Neutrophil (primary cell): ENCODE results near the gene CDC42BPG.

Experiments
- H3K27ac ChIP-seq: fragments of 200-600 bp; sonication (generic); 2 replicates; pipeline ENCODE4 v1.5.1; 2016; ENCODE audit warnings: mild to moderate bottlenecking, moderate library complexity
- H3K27me3 ChIP-seq: fragments of 200-600 bp; sonication (generic); 2 replicates; pipeline ENCODE4 v1.6.0; 2016; ENCODE audit warnings: mild to moderate bottlenecking
- H3K36me3 ChIP-seq: fragments of 200-600 bp; sonication (generic); 2 replicates; pipeline ENCODE4 v1.5.1; 2017
- H3K4me1 ChIP-seq, 2 experiments: fragments of 200-600 bp in 1 of 2; sonication (generic) in 1 of 2; 1 replicate in 1 of 2; 2 replicates in 1 of 2; pipeline versions ENCODE4 v1.5.1 to v1.6.1; 2013 to 2016; ENCODE audit warnings: low read depth in 1 of 2, low read length in 1 of 2, mild to moderate bottlenecking in 1 of 2, moderate library complexity in 1 of 2; ENCODE audit not compliant: control insufficient read depth in 1 of 2, insufficient read depth in 1 of 2
- H3K4me3 ChIP-seq, 2 experiments: fragments of 200-600 bp in 1 of 2; sonication (generic) in 1 of 2; 1 replicate in 1 of 2; 2 replicates in 1 of 2; pipeline ENCODE4 v1.5.1; 2013 to 2016; ENCODE audit warnings: low read depth in 1 of 2, low read length in 1 of 2, mild to moderate bottlenecking in 1 of 2, moderate library complexity in 1 of 2
- H3K9me3 ChIP-seq: fragments of 200-600 bp; sonication (generic); 2 replicates; pipeline ENCODE4 v1.5.1; 2016
- CTCF ChIP-seq: fragments of 200-600 bp; sonication (generic); IDR thresholded peaks from 2 replicates; pipeline ENCODE4 v1.5.1; 2016; ENCODE audit warnings: antibody characterized with exemption

The CDC42BPG gene

GRCh38 chr11:64802370-64803157, 41.9 kb downstream of the CDC42BPG start:
- peak overlapping the region; percentile 80 to 91 for H3K4me3 ChIP-seq
- H3K27me3 ChIP-seq = no peaks in the 10 kb centered on the region
- H3K36me3 ChIP-seq = peaks cover 37% of the 10 kb centered on the region
- peak overlapping the region; percentile 88 for H3K27ac ChIP-seq
- no peaks in the 10 kb centered on the region for H3K9me3 ChIP-seq
- TF ChIP-seq CTCF = no peak
- H3K4me1 ChIP-seq = peaks cover 35 to 37% of the 10 kb centered on the region in 2 experiments

DNA sequence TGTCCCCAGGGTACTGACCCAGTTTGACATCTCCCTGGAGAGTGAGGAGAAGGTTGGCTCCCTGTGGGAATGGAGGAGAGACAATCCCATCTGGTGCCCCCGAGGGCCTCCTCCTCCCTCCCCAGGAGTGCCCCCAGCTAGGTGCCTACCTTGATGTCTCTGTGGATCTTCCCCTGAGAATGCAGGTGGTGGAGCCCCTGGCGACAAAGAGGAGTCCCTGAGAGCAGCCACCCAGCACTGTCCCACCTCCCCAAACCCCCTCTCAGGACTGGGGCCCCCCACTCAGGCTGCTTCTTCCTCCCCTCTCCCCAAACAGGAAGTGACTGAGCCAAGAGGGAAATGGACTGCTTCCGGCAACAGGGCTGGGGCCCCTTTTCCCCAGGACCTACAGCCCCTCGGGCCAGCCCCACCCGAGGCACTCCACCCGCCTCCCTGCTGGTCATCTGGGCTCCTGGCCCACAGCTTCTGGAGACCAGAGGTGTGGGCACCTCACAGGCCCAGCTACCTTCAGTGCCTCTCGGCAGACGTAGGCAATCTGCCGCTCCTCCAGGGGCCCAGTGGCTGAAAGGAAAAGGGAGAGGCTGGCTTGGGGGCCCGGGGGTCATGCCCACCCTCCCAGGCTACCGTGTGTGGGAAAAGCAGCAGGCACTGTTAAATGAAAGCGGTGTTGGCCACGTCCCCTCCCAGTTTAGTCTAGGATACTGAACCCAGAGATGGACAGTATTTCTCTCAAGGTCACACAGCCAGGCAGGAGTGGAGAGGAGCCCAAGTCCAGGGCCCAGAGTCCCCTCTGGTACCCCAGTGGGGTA, 42.7 kb downstream of the CDC42BPG start:
- H3K36me3 ChIP-seq = peaks cover 45% of the 10 kb centered on the region

GRCh38 chr11:64801158-64801464, 43.3 kb downstream of the CDC42BPG start:
- Histone ChIP-seq H3K9me3 (no peaks in the 10 kb centered on the region), H3K4me1 (peaks cover 43 to 51% of the 10 kb centered on the region in 2 experiments), H3K36me3 (peaks cover 52% of the 10 kb centered on the region), H3K4me3 (peak overlapping the region; percentile 80 to 91), H3K27ac (peak overlapping the region; percentile 88), H3K27me3 (no peaks in the 10 kb centered on the region)
- no peak for TF ChIP-seq CTCF

More for the DNA sequence above, 42.7 kb downstream of the CDC42BPG start:
- H3K9me3 ChIP-seq = no peaks in the 10 kb centered on the region
- peak overlapping the region; percentile 88 for H3K27ac ChIP-seq
- TF ChIP-seq CTCF = no peak
- H3K4me3 ChIP-seq = peak overlapping the region; percentile 80 to 91
- no peaks in the 10 kb centered on the region for H3K27me3 ChIP-seq
- peaks cover 37 to 44% of the 10 kb centered on the region in 2 experiments for H3K4me1 ChIP-seq

- peaks cover 43 to 52% of the 10 kb centered on the region in 2 experiments for H3K4me1 ChIP-seq
- H3K36me3 ChIP-seq = peaks cover 57% of the 10 kb centered on the region
- H3K4me3 ChIP-seq = peak overlapping the region in 1 of 2 experiments; percentile 91
- H3K27ac ChIP-seq = peak overlapping the region; percentile 88
- H3K9me3 ChIP-seq = no peaks in the 10 kb centered on the region
- no peaks in the 10 kb centered on the region for H3K27me3 ChIP-seq
- no peak for TF ChIP-seq CTCF
These were observed 43.9 kb downstream of the CDC42BPG start for GRCh38 chr11:64800303-64801157.

- H3K4me1 ChIP-seq = peaks cover 43 to 52% of the 10 kb centered on the region in 2 experiments
- H3K27ac ChIP-seq = peak overlapping the region; percentile 88
- H3K4me3 ChIP-seq = no peak overlapping the region
- no peaks in the 10 kb centered on the region for H3K27me3 ChIP-seq
- peaks cover 60% of the 10 kb centered on the region for H3K36me3 ChIP-seq
- TF ChIP-seq CTCF = no peak
- H3K9me3 ChIP-seq = no peaks in the 10 kb centered on the region
These were observed 44.7 kb downstream of the CDC42BPG start for GRCh38 chr11:64799623-64800302.
